SK-N-SH (cell line): Measurements from ENCODE around the gene MAN1A1.

ENCODE experiments used
- FOXJ3 ChIP-seq: sonication (generic); formaldehyde crosslinking; IDR thresholded peaks from 2 replicates; pipeline ENCODE4 v1.5.1; 2020; ENCODE audit warnings: mild to moderate bottlenecking, missing genetic modification reagents
- NFIC ChIP-seq: IDR thresholded peaks from 2 replicates; pipeline ENCODE4 v1.4.0; 2012; ENCODE audit warnings: borderline replicate concordance
- TF ChIP-seq, protein P1 (sequence below): IDR thresholded peaks from 2 replicates; pipeline ENCODE4 v1.6.1; 2012; ENCODE audit warnings: mild to moderate bottlenecking, low read depth, low read length, moderate library complexity

DNA sequence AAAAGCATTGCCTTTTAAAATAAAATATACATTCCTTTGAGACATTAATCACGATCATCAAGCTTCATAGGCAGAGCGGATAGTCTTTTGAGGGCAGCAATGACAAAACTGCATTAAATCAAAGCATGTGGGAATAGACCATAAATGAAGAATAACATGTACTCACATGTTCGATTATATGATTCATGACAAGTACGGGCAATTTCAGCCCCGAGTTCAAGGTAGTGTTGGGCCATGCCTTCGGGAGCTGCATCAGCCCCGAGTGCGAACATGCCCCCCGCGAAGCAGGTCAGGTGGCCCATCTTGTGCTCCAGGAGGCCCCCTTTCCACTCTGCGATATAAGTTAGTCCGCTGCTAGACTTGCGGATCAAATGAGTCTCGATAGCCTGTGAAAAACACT lies 160.1 kb downstream of the MAN1A1 start:
- TF ChIP-seq, protein P1, sequence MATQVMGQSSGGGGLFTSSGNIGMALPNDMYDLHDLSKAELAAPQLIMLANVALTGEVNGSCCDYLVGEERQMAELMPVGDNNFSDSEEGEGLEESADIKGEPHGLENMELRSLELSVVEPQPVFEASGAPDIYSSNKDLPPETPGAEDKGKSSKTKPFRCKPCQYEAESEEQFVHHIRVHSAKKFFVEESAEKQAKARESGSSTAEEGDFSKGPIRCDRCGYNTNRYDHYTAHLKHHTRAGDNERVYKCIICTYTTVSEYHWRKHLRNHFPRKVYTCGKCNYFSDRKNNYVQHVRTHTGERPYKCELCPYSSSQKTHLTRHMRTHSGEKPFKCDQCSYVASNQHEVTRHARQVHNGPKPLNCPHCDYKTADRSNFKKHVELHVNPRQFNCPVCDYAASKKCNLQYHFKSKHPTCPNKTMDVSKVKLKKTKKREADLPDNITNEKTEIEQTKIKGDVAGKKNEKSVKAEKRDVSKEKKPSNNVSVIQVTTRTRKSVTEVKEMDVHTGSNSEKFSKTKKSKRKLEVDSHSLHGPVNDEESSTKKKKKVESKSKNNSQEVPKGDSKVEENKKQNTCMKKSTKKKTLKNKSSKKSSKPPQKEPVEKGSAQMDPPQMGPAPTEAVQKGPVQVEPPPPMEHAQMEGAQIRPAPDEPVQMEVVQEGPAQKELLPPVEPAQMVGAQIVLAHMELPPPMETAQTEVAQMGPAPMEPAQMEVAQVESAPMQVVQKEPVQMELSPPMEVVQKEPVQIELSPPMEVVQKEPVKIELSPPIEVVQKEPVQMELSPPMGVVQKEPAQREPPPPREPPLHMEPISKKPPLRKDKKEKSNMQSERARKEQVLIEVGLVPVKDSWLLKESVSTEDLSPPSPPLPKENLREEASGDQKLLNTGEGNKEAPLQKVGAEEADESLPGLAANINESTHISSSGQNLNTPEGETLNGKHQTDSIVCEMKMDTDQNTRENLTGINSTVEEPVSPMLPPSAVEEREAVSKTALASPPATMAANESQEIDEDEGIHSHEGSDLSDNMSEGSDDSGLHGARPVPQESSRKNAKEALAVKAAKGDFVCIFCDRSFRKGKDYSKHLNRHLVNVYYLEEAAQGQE = no peak
- TF ChIP-seq FOXJ3 (no peak), NFIC (no peak)
